ENCODE results near the gene CLPSL1. TPM values are rescaled to one million over a fixed set of nuclear protein-coding genes. Genes with fewer than 3 reads are reported as not detected.

CLPSL1 gene
- total and polyA plus RNA-seq, 2 of the 13 experiments (the other 11 are each of a cell fraction or from before 2014, with no cell fraction given): not detected

- TF ChIP-seq IKZF5 (CRISPR knock-in tag; IDR thresholded peaks at IDR 0.05) (peak; percentile 98), THAP7 (CRISPR knock-in tag; IDR thresholded peaks at IDR 0.05) (peak; percentile 94; the same call in 1 of the 2 replicates), TOE1 (CRISPR knock-in tag; IDR thresholded peaks at IDR 0.05) (peak; percentile 98), UBTF (CRISPR knock-in tag; IDR thresholded peaks at IDR 0.05) (peak; percentile 58), SKIL (CRISPR knock-in tag; IDR thresholded peaks at IDR 0.05; ENCODE audit: borderline replicate concordance) (peak; percentile 84), KAT8 (CRISPR knock-in tag; IDR thresholded peaks at IDR 0.05) (peak; percentile 91), ZNF160 (CRISPR knock-in tag; IDR thresholded peaks at IDR 0.05) (peak; percentile 99), MLXIP (CRISPR knock-in tag; IDR thresholded peaks at IDR 0.05; ENCODE audit: borderline replicate concordance) (peak; percentile 97), PATZ1 (CRISPR knock-in tag; IDR thresholded peaks at IDR 0.05) (peak; percentile 96), CC2D1A (CRISPR knock-in tag; IDR thresholded peaks at IDR 0.05) (peak; percentile 96; the same call in 1 of the 2 replicates), CREB1 (IDR thresholded peaks at IDR 0.05) (no peak), CREB1 (CRISPR knock-in tag; IDR thresholded peaks at IDR 0.05) (no peak), ZNF737 (CRISPR knock-in tag; IDR thresholded peaks at IDR 0.05; ENCODE audit: borderline replicate concordance) (peak; percentile 85; the same call in 1 of the 2 replicates)
These were observed 24.3 kb downstream of the CLPSL1 start, which contains the start of gene LHFPL5 (continued) for GRCh38 chr6:35804996-35805736.
